HG02571 (cell line): Measurements from ENCODE around the gene COL18A1.

Source experiments
- ATAC-seq: cut with Tn5 transposase; IDR thresholded peaks from one replicate; pipeline ENCODE4 v1.9.1; 2021; ENCODE audit warnings: mild to moderate bottlenecking, moderate library complexity; ENCODE audit not compliant: unreplicated experiment

Gene COL18A1

DNA sequence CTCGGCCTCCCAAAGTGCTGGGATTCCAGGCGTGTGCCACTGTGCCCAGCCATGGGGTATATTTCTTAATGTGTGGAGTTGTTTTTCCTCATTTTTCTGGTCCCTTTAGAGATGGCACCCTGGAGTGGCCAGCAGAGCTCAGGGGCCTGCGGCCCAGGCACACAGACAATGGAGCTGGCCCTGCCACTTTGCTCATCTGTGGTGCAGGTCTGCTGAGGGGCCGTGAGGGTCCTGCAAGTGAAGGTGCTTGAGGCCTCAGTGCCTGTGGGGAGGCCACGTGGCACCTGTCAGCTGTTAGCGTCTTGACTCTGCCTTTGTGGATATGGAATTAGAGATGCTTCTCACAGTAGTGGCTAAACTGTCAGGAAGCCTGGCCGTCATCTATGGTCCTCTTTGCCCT is 7.5 kb downstream of the COL18A1 start:
- ATAC-seq = no peak

DNA sequence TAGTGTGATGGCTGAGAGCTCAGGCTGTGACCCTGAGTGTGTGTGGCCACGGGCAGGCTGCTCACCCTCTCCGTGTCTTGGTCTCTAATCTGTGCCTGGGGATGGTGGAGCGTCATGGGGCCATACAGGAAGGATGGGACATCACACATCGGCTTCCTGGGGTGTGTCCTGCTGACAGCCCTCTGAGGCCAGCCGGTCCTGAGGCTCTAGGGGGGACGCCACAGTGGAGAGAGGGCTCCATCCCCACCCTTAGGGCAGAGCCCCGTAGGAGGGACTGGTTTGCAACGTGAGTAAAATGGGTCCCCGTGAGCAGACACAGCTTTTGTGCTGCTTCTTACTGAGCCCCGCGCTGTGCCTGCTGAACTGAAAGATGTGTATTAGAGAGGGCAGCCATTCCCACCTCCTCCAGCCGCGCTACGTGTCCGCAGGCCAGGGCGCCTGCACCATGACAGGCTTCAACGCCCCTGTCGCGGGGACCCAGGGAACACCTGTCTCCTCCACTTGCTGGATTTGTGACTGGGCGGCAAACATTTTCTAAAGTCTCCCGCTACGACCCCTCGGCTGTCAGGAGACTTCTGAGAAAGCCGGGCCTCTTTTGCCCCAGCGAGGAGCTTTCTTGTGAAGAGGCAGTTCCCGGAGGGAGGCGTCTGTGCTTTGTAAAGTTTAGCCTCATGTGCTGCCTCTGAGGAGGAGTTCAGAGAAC is 8.1 kb downstream of the COL18A1 start:
- no peak for ATAC-seq

DNA sequence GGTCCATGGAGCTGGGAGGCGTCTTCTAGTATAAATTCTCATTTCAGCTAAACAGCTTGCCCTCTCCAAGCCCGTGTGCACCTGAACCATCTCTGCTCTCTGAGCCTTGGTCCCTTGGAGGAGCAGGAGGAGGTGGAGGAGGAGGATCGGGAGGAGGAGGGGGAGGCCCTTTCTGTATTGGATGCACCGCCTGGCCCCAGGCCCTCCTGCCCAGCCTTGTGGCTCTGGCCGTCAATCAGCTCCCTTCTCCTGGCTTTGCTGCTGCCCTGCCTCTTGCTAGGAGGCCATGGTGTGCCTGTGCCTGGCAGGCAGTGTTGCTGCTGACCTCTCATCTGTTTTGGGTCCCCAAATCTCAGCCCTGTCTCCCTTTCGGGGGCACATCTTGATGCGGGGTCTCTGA is 9.0 kb downstream of the COL18A1 start:
- ATAC-seq = no peak

DNA sequence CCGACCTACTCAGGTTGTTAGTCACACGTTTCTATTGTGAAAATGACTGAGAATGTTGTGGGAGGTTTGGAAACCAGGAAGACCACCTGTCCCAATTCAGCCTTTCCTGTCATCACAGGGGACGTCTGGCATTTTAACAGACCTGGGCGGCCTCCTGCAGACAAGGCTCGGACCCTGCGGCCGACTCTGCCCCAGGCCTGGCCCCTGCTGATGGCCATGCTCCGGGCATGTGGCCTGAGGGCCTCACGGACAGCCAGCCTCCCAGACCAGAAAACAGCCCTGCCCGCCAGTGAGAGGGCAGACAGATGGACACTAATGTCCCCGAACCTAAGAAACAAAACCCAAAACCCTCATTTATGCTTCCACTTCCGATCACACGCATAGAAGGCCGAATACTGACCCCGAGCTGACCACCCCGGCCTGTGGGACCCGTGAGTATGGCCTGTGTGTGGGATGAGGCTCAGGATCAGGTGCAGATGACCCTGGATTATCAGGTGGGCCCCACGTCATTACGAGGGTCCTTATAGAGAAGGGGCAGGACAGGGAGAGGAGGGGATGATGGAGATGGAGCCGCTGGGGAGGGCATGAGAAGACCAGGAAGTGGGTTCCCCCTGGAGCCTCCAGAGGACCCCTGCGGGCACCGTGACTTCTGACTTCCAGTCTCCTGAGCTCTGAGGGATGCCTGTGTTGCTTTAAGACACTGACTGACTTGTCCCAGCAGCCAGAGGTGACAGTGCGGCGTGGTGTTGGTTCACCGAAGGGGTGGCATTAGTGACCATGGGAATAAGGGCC is 9.6 kb downstream of the COL18A1 start:
- ATAC-seq = no peak

DNA sequence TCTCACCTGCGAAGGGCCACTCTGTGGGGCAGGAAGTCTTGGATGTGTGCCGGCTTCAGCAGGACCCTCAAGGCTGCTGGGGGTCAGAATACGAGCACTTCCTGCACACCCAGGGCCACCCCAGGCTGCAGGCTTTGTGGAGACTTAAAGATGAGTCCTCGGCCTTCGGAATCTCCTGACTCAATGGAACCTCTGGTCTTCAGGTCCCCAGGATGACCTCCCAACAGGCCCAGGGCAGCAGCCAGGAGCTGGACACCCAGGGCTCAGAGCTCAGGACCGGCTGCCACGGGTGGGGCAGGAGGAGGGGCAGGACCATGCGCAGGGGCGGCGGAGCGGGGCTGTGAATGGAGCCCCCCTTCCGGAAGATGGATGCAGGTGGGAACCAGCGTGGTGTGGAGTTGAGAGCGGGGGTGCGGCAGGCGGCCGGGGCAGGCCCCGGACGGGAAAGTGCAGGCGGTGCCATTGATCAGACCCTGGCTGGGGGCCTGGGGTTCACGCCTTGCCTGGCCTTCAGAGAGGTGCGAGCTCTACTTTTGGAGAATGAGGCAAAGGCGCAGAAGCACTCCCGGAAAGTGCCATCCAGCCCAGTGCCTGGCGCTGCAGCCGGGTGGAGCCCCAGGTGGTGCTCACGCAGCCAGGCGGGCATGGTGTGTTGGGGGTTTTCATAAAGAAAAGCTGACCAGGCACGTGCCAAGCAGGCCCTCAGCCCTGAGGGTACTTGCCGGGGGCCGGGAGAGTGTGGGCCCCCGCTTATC is 10.4 kb downstream of the COL18A1 start:
- ATAC-seq = no peak

DNA sequence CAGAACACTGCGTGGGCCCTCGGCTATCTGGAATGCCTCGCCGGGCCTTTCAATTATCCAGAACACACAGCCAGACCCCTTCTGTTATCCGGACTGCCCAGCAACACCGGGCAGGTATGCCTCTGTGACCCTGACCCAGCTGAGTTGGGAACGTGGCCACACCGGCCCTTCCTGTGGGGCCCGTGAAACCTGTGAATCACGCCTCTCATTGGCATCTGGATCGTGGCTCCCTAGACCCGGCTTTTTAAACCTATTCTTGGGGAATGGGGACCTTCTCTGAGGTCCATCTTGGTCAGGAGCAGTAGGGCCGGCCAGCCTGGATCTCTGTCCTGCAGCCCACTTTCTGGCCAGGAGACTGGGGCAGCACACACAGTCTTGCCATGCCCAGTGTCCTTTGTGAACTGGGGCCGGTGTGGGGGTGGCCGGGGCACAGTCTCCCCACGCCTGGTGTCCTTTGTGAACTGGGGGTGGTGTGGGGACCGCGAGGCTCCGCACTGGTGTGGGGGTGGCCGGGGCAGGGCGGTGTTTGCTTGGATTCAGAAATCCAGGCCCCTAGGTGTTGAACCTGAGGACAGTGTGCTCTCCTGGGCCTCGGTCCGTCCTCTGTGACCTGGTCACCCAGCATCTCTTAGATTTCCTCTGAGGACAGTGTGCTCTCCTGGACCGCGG is 11.1 kb downstream of the COL18A1 start:
- no peak for ATAC-seq

DNA sequence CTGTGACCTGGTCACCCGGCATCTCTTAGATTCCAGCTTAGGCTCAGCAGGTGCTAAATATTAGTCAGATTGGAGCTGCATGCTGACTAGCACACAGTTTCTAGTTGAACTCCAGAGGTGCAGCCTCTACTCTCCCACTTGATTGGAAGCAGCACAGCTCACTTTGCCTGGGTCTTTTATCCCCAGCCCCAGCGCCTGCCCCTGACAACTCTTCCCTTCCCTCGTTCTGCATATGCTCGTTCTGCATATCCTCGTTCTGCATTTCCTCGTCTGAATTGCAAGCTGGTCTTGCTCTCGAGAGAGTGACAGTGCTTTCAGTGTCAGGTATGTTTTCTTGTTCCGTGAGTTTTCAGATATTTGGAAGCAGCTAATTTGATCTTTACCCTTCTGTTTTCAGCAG is 11.7 kb downstream of the COL18A1 start:
- ATAC-seq = no peak

DNA sequence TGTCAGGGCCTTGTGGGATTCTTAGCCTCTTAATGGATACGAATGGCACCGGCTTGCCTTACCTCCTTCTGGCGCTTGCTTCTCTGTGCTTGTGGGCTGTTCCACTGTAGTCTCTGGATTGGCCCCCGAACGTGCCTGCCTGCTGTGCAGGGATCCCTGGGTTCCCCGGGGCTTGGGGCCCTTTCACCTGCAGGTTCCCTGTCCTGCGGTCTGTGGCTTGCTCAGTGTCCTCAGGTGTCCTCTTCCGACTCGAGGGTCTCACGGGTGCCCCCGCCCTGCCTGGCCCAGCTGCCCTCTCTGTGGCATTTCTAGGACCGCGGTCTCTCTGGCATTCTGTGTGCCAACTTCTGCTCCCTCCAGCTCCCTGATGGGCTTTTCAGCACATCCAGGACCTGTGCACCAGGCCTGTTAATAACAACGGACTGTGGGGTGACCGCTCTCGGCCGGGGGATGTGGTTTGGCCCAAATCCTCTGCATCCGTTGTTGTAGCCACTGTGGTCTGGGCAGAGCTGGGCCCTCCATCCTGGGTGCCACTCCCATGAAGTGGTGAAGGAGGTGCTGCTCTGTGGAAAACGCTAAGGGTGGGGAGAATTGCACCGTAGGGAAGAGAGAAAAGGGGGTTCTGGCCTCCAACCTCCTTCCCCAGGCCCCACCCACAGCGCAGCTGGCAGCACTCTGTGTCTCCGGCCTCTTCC is 12.4 kb downstream of the COL18A1 start:
- ATAC-seq = no peak

DNA sequence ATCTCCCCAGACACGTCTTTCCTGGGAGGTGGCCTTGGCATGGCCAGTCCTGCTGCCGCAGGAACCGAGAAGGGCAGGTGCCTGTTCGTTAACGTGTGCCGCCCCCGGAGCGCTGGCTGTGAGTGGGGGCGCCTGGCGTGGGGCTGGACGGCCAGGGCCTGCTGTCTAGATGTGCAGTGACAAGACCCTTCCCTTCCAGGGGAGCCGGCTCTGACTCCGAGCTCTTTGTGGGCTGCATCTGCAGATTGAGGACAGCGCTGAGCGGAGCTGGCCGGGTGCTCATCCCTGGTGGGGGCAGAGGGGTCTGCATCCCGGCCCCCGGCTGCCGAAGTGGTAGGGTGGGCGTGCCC is 13.0 kb downstream of the COL18A1 start:
- ATAC-seq = no peak

DNA sequence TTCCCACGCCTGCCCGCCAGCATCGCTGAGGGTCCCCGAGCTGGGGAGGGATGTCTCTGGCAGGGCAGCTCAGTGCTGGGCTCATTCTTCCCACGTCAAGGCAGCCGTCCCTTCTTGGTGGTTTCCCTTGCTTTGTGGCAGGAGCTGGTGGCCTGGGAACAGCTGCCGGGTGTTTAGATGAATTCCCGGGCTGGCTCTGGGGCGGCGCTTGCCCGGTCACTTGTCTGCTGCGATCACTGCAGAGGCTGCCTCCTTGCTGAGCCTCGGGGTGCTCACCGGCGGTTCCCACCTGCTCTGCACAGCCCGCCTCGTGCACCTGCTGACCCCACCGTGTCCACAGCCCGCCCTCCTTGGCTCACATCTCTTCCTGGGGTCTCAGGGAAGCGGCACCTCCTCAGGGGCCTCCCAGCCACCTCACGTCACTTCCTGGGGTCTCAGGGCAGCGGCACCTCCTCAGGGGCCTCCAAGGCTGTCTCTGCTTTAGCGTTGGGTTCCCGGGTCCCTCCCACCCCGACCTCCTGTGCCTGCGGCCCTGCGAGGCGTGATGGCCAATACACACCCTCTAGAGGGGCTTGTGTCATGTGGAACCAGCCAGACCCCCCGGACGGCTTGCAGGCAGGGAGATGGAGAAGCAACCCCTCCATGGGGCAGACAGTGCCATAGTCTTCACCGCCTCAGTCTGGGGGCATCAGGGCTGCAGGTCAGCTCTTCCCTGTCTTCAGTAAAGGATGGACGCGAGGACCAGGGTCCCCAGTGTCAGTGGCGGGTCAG is 13.5 kb downstream of the COL18A1 start:
- no peak for ATAC-seq

DNA sequence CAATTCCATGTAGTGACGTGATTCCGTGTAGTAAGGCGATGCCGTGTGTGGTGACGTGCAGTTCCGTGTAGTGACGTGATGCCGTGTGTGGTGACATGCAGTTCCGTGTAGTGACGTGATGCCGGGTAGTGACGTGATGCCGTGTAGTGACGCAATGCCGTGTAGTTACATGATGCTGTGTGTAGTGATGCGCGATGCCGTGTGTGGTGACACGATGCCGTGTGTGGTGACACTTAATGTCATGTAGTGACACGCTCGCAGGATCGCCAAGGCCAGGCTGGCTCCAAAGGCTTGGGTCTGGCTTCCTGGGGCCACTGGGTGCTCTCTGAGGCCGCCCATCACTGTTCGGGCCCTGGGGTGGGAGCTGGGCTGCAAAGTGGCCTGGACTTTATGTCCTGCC is 14.2 kb downstream of the COL18A1 start:
- no peak for ATAC-seq

DNA sequence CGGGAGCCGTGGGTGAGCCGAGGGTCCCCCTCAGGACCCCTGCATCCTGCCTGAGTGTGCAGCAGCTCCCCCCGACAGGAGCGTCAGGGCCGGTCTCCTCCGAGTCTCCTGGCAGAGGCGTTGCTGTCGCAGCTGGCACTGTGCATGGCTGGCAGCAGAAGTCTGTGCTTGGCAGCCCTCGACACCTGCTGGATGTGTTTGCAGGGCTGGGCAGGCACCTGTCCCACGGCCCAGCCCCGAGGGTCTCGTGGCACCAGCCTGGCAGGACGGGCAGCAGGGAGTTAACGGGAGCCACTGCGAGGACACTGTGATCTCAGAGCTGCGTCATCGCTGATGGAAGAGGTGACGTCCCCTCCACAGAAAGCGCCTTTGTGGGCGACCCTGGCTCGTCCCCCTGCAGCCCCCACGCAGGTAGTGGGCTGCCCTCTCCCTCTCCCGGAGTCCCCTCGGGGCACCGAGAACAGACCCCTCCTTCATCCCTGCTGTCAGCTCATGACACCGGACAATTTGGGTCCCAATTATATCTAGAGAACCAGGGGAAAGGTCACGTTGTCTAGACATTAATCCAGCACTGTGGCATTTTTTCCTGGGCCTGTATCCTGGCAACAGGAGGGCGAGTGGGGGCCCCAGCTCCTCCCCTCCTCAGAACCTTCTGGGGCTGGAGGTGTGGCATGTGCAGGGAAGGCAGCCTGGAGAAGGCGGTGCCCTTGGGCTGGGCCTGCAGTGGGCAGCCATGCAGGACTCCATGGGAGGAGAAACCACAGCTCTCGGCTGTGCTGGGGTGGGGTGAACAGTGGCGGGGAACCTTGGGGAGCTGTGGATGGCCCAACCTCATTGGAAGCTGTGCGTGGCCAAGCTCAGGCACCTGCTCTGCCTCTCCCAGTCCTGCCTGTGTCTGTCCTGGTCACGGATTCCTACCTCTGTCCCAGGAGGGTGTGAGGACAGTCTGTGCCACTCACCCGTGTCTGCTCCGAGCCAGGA is 15.4 kb downstream of the COL18A1 start:
- ATAC-seq = no peak

DNA sequence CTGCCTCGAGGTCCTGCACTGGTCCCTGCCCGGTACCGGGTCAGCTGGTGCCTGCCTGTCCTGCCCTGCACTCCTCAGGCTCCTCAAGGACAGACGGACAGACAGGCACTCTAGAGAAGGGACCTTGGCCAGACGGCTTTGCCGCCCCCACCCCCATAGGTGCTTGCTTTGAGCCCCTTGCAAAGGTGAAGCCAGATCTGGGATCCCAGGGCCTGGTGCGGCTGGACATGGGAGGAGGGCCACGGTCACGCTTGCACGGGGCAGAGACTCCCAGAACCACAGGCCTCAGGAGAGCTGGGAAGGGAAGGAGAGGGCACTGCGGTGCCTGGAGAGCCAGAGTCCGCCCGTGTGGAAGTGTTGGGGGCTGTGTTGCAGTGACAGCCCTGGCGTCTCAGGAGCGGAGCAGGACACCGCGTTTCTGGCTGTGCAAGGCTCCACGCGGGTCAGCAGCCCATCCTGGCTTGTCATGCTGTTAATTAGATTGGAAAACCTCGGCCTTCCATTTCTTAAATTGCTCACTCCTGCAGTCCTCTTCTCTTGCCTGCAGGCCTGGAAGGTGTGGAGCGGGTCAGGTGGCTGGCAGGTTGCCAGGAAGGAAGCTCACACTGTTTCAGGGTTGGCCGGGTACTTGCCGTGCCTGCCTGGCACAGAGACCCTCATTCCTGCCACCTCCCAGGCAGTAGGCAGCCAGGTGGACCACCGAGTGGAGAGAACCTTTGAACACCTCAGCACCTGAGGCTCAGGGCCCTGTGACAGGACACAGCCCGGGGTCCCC is 16.3 kb downstream of the COL18A1 start:
- no peak for ATAC-seq

DNA sequence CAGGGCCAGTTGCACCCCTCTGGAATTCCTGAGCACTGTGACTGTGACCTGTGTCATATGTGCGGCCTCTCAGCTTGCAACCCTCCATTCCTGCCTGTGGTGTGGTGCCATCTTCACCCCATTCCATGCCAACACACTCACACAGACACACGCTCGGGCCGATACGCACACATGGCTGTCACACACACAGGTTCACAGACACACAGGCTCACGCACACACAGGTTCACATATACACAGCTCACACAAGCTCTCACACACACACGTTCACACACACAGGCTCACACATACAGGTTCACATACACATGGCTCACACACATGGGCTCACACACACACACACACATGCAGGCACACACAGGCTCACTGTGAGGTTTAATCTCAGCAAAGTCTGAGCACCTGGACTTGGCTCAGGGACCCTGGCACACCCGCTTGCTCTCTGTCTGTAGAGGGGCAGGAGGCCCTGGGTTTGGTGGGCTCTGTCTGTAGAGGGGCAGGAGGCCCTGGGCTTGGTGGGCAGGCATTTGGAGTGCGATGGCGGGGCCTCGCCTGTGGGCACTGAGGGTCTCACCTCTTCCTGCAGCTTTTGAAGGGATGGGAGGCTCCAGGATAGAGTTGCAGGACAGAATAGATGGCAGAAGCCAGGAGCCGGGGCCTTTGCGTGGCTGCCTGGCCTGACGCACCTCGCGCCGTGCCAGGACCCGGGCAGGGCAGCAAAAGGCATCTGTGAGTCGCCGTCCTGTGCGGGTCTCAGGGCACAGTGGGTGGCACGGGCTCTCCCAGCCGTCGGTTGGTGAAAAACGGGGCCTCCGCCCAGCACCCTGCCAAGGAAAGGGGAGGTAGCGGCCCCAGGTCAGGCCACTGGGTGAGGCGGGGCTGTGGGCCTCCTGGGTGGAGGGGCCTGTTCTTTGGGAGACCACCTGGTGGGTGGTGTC is 17.1 kb downstream of the COL18A1 start:
- no peak for ATAC-seq

DNA sequence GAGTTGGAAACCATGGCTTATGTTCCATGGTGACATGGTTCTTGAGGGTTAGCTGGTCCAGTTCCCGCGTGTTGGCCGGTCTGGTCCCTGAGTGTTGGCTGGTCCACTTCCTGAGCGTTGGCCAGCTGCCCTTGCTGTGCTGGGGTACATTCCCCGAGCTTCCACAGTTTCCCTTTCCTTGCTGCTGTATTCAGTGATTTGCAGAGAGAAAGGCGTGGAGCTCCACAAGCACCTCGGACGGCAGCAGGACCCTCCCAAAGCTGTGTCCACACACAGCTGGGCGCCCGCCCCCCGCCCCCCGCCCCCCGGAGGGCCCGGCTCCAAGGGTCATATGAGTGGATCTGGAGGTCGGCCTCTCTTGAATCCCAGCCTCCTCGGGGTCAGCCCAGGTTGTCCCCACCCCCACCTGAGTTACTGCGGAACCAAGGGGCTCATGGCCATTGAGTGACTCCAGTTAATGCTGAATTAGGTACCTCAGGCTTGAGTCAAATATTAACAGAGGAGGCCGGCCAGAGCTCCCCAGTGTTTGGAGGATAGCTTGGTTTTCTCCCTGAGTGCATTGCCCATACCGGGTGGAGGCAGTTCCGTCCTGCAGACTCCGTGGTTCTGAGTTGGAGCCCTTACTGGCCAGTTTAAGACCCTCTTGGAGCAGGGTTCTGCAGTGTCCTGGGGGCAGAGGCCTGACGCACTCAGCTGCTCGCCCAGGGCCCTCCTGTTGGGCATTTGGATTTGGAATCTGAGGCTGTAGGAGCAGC is 18.4 kb downstream of the COL18A1 start:
- ATAC-seq = no peak
